Measurements from ENCODE around the gene NLK. TPM values are rescaled to one million over a fixed set of nuclear protein-coding genes. Genes with fewer than 3 reads are reported as not detected.

The NLK gene
- 10 to 100 TPM; 16.1 to 34.5 (median 19.9) TPM for total RNA-seq

DNA sequence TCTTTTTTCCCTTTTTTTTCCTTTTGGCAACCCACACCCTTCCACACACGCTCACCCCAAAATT lies at the start of gene NLK:
Gene NLK, plus strand, starts transcription at position 21 of the 64 bp plus-strand sequence. CDS start 197 bp downstream, outside the sequence.
- DNase-seq (no peak), ATAC-seq (ENCODE audit: low FRiP score in 2 of 2) (no peak)
- H3K9me3 ChIP-seq: no peaks in the 10 kb centered on the region
- TF ChIP-seq POLR2A (IDR thresholded peaks at IDR 0.05) (no peak), EP300 (IDR thresholded peaks at IDR 0.05) (no peak), POLR2AphosphoS5 (IDR thresholded peaks at IDR 0.05) (no peak)
- TF ChIP-seq, protein P1, sequence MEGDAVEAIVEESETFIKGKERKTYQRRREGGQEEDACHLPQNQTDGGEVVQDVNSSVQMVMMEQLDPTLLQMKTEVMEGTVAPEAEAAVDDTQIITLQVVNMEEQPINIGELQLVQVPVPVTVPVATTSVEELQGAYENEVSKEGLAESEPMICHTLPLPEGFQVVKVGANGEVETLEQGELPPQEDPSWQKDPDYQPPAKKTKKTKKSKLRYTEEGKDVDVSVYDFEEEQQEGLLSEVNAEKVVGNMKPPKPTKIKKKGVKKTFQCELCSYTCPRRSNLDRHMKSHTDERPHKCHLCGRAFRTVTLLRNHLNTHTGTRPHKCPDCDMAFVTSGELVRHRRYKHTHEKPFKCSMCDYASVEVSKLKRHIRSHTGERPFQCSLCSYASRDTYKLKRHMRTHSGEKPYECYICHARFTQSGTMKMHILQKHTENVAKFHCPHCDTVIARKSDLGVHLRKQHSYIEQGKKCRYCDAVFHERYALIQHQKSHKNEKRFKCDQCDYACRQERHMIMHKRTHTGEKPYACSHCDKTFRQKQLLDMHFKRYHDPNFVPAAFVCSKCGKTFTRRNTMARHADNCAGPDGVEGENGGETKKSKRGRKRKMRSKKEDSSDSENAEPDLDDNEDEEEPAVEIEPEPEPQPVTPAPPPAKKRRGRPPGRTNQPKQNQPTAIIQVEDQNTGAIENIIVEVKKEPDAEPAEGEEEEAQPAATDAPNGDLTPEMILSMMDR (IDR thresholded peaks at IDR 0.05): no peak
- peak within 1 kb of the TSS; percentile 89 to 97 (median 96) for H3K27ac ChIP-seq
- H3K4me3 ChIP-seq: peak within 1 kb of the TSS; percentile 86 to 99 (median 95)
- no peaks in the 10 kb centered on the region for H3K36me3 ChIP-seq
- 80 to 88% methylated on average over 1 of the region's 1 CpG for WGBS, 2 donors
- H3K4me1 ChIP-seq: peaks cover 30 to 47% (median 39%) of the 10 kb centered on the region in 4 donors
- H3K27me3 ChIP-seq: no peaks in the 10 kb centered on the region

DNA sequence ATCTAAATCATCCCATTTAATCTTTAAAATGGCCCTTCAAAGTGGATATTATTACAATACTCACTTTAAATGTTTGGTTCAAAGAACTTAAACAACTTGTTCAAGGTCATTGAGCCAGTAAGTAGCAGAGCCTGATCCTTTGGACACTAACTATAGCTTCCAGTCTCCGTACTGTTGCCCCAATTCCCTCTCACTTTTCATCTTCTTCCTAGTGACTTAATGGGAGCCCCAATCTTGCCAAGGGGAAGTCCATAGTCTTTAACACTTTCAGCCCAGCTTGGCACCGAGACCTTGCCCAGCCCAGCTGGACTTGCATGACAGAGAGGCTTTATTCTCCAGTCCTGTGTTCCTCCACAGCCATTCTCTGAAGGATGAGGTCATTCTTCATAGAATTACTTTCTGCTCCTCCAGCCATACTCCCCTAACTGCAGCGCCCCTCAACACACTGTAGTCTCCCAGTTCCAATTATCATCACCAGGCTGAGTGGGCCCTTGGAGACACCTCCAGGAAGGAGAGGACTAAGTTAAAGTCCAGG lies 49.2 kb upstream of the NLK start:
- TF ChIP-seq POLR2AphosphoS5 (IDR thresholded peaks at IDR 0.05) (no peak), EP300 (IDR thresholded peaks at IDR 0.05) (no peak), POLR2A (IDR thresholded peaks at IDR 0.05) (no peak)
- TF ChIP-seq, protein P1 (IDR thresholded peaks at IDR 0.05): no peak
- WGBS, 2 donors: 83 to 84% methylated on average over 3 of the region's 3 CpGs
- H3K4me1 ChIP-seq: no peaks in the 10 kb centered on the region
- no peak overlapping the region for H3K4me3 ChIP-seq
- no peaks in the 10 kb centered on the region for H3K9me3 ChIP-seq
- ATAC-seq (ENCODE audit: low FRiP score in 2 of 2): no peak
- H3K27me3 ChIP-seq: no peaks in the 10 kb centered on the region
- DNase-seq: no peak
- H3K36me3 ChIP-seq: no peaks in the 10 kb centered on the region
- H3K27ac ChIP-seq: no peak overlapping the region

DNA sequence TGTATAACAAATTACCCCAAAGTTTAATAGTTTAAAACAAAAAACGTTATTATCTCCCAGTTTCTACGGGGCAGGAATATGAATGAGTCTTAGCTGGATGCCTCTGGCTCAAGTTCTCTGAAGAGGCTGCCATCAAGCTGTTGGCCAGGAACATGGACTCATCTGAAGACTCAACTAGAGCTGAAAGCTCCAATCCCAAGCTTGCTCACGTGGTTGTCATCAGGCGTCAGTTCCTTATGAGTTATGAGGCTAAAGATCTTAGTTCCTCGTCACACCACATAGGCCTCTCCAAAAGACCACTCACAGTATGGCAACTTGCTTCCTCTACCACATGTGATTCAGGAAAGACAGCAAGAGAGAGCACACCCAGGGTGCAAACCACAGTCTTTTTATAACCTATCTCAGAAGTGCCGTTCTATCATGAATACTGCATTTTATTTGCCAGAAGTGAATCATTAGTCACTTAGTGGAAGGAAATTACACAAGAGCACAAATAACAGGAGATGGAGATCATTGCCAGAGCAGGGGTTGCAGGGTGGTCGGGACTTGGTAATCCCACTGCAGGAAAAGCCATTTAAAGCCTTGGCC lies 48.7 kb upstream of the NLK start:
- H3K27ac ChIP-seq: no peak overlapping the region
- no peaks in the 10 kb centered on the region for H3K4me1 ChIP-seq
- no peak for DNase-seq
- H3K9me3 ChIP-seq: no peaks in the 10 kb centered on the region
- 71 to 81% methylated on average over 7 of the region's 7 CpGs for WGBS, 2 donors
- H3K4me3 ChIP-seq: no peak overlapping the region
- ATAC-seq (ENCODE audit: low FRiP score in 2 of 2): no peak
- H3K27me3 ChIP-seq: no peaks in the 10 kb centered on the region
- no peaks in the 10 kb centered on the region for H3K36me3 ChIP-seq
- TF ChIP-seq POLR2A (IDR thresholded peaks at IDR 0.05): no peak
- TF ChIP-seq, protein P1 (IDR thresholded peaks at IDR 0.05): no peak
- TF ChIP-seq EP300 (IDR thresholded peaks at IDR 0.05): no peak
- no peak for TF ChIP-seq POLR2AphosphoS5 (IDR thresholded peaks at IDR 0.05)

DNA sequence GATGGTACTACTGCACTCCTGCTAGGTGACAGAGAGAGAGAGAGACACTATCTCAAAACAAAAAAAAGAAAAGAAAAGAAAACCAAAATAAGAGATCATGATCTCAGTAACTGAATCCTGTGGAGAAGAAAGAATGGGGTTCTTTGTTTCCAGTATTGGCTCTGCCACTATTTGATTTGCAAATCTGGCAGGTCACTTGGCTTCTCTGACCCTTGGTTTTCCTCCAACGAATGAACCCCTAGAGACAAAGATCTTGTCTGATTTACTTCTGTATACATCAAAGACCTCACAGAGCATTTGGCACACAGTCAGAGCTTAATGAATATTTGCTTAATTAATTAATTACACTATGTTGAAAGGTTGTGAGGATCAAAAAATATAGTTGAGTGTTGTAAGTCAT lies 47.9 kb upstream of the NLK start:
- DNase-seq (no peak), ATAC-seq (ENCODE audit: low FRiP score in 2 of 2) (no peak)
- Histone ChIP-seq H3K27me3 (no peaks in the 10 kb centered on the region), H3K27ac (no peak overlapping the region), H3K36me3 (no peaks in the 10 kb centered on the region), H3K9me3 (no peaks in the 10 kb centered on the region), H3K4me1 (no peaks in the 10 kb centered on the region), H3K4me3 (no peak overlapping the region)
- TF ChIP-seq POLR2A (IDR thresholded peaks at IDR 0.05) (no peak), POLR2AphosphoS5 (IDR thresholded peaks at IDR 0.05) (no peak), EP300 (IDR thresholded peaks at IDR 0.05) (no peak)
- TF ChIP-seq, protein P1 (IDR thresholded peaks at IDR 0.05): no peak
- WGBS, 2 donors: 18 to 33% methylated on average over 1 of the region's 1 CpG

GRCh38 chr17:27995554-27995953 lies 46.9 kb upstream of the NLK start:
- no peaks in the 10 kb centered on the region for H3K9me3 ChIP-seq
- no peak overlapping the region for H3K4me3 ChIP-seq
- H3K27ac ChIP-seq: no peak overlapping the region
- no peak for ATAC-seq (ENCODE audit: low FRiP score in 2 of 2)
- no peaks in the 10 kb centered on the region for H3K27me3 ChIP-seq
- 0 to 55% methylated on average over 1 of the region's 1 CpG for WGBS, 2 donors
- no peak for TF ChIP-seq EP300 (IDR thresholded peaks at IDR 0.05)
- no peak for TF ChIP-seq POLR2AphosphoS5 (IDR thresholded peaks at IDR 0.05)
- no peak for TF ChIP-seq POLR2A (IDR thresholded peaks at IDR 0.05)
- TF ChIP-seq, protein P1 (IDR thresholded peaks at IDR 0.05): no peak
- no peaks in the 10 kb centered on the region for H3K36me3 ChIP-seq
- DNase-seq: no peak
- no peaks in the 10 kb centered on the region for H3K4me1 ChIP-seq

Measured in upper lobe of left lung (tissue), 6 donors.